Gastrocnemius medialis (tissue), 4 donors: ENCODE results near the gene CRTC3. TPM values are rescaled to one million over a fixed set of nuclear protein-coding genes. Genes with fewer than 3 reads are reported as not detected.

Source experiments
- ATAC-seq, 2 donors: fragments of 150-250 bp; one replicate each; pipeline ENCODE4 v1.9.1; 2016
- DNase-seq, 2 donors: peaks; one replicate each; pipeline ENCODE4 v3.0.0-alpha.2; 2019
- H3K27ac ChIP-seq, 4 donors: fragments of 200-600 bp; sonication (generic); 1 replicate in 1 of 4; 2 replicates in 3 of 4; pipeline ENCODE4 v1.5.1; 2016 to 2018; ENCODE audit warnings: mild to moderate bottlenecking in 2 of 4, moderate library complexity in 1 of 4
- H3K27me3 ChIP-seq, 3 donors: fragments of 200-600 bp; sonication (generic) in 2 of 3; 1 replicate in 1 of 3; 2 replicates in 2 of 3; pipeline versions ENCODE4 v1.5.1 to v1.6.0; 2016 to 2019; ENCODE audit warnings: mild to moderate bottlenecking in 1 of 3, moderate library complexity in 1 of 3
- H3K36me3 ChIP-seq, 2 donors: fragments of 200-600 bp; sonication (generic) in 1 of 2; one replicate each; pipeline ENCODE4 v1.5.1; 2017 to 2018
- H3K4me1 ChIP-seq, 2 donors: fragments of 200-600 bp; sonication (generic) in 1 of 2; one replicate each; pipeline ENCODE4 v1.5.1; 2016 to 2017; ENCODE audit warnings: mild to moderate bottlenecking in 2 of 2
- H3K4me3 ChIP-seq, 4 donors: fragments of 200-600 bp; sonication (generic) in 3 of 4; 1 replicate in 1 of 4; 2 replicates in 3 of 4; pipeline ENCODE4 v1.5.1; 2016 to 2019; ENCODE audit warnings: mild to moderate bottlenecking in 2 of 4
- H3K9me3 ChIP-seq, 3 donors: fragments of 200-600 bp; sonication (generic) in 2 of 3; 1 replicate in 1 of 3; 2 replicates in 2 of 3; pipeline ENCODE4 v1.5.1; 2016 to 2019
- CTCF ChIP-seq, 5 experiments: fragments of 450-650 bp in 3 of 5; fragments of 200-600 bp in 2 of 5; sonication (generic) in 2 of 5; IDR thresholded peaks in 4 of 5; conservative IDR thresholded peaks in 1 of 5; 1 replicate in 4 of 5; 2 replicates in 1 of 5; pipeline ENCODE4 v1.5.1; 2016 to 2019; ENCODE audit warnings: antibody characterized with exemption in 5 of 5, mild to moderate bottlenecking in 3 of 5, moderate library complexity in 3 of 5
- POLR2A ChIP-seq, 2 donors: fragments of 450-650 bp; IDR thresholded peaks; one replicate each; pipeline ENCODE4 v1.6.1; 2017; ENCODE audit warnings: antibody characterized with exemption in 2 of 2, mild to moderate bottlenecking in 2 of 2, moderate library complexity in 2 of 2
- in situ Hi-C, 4 donors: fragments of 200-750 bp; cut with MboI; loops; one replicate each; pipeline versions ENCODE4 v1.15.0 to v1.8.0; 2017; ENCODE audit warnings: low sequenced_read_pairs in 4 of 4
- intact Hi-C: fragments of 100-400 bp; cut with DNase I; formaldehyde crosslinking; loops from one replicate; pipeline ENCODE4 v1.15.1; 2023; ENCODE audit warnings: low total_unique reads
- total RNA-seq, 4 donors: library from RNA; depleted of rRNA; stranded (reverse); fragments of >200 nt; gene quantifications; one replicate each; pipeline versions ENCODE4 v1.1.0 to v1.2.3, GENCODE V29; 2016

CRTC3 gene
- total RNA-seq, 4 donors from 2014 or later: 20.7 to 41.4 (median 30.5) TPM

- Histone ChIP-seq H3K27ac (no peak overlapping the region), H3K4me3 (no peak overlapping the region), H3K27me3 (no peaks in the 10 kb centered on the region), H3K36me3 (peaks cover 0 to 54% of the 10 kb centered on the region in 2 donors), H3K9me3 (no peaks in the 10 kb centered on the region), H3K4me1 (no peaks in the 10 kb centered on the region)
- TF ChIP-seq POLR2A (IDR thresholded peaks at IDR 0.05): no peak
- TF ChIP-seq CTCF (IDR thresholded peaks at IDR 0.05 in 4 of 5, conservative IDR thresholded peaks at IDR 0.05 in 1 of 5): no peak
- in situ Hi-C loops (loop anchor here in 2 of 4 donors (10.0 kb wide), 2 partner anchors 52 to 252 kb away; no protein-coding TSS in a partner anchor), intact Hi-C loops (no loop called here)
- DNase-seq (no peak), ATAC-seq (no peak)
These were observed 113.0 kb downstream of the CRTC3 start for GRCh38 chr15:90642464-90643300.

- ATAC-seq (no peak), DNase-seq (no peak)
- H3K4me3 ChIP-seq: no peak overlapping the region
- no peak for TF ChIP-seq POLR2A (IDR thresholded peaks at IDR 0.05)
- no peak for TF ChIP-seq CTCF (IDR thresholded peaks at IDR 0.05 in 4 of 5, conservative IDR thresholded peaks at IDR 0.05 in 1 of 5)
- intact Hi-C loops: no loop called here
- H3K27me3 ChIP-seq: no peaks in the 10 kb centered on the region
- peaks cover 0 to 54% of the 10 kb centered on the region in 2 donors for H3K36me3 ChIP-seq
- H3K27ac ChIP-seq: no peak overlapping the region
- H3K4me1 ChIP-seq: peaks cover 2% of the 10 kb centered on the region in 2 donors
- in situ Hi-C loops: loop anchor here in 2 of 4 donors (10.0 kb wide), 2 partner anchors 52 to 252 kb away; no protein-coding TSS in a partner anchor
- no peaks in the 10 kb centered on the region for H3K9me3 ChIP-seq
These were observed 113.5 kb downstream of the CRTC3 start for GRCh38 chr15:90643301-90643632.

GRCh38 chr15:90644526-90644925 is 114.8 kb downstream of the CRTC3 start:
- Histone ChIP-seq H3K4me1 (peaks cover 3 to 4% of the 10 kb centered on the region in 2 donors), H3K36me3 (peaks cover 0 to 42% of the 10 kb centered on the region in 2 donors), H3K9me3 (no peaks in the 10 kb centered on the region), H3K27me3 (no peaks in the 10 kb centered on the region), H3K27ac (no peak overlapping the region), H3K4me3 (no peak overlapping the region)
- TF ChIP-seq CTCF (IDR thresholded peaks at IDR 0.05 in 4 of 5, conservative IDR thresholded peaks at IDR 0.05 in 1 of 5): no peak
- TF ChIP-seq POLR2A (IDR thresholded peaks at IDR 0.05): no peak
- no peak for ATAC-seq
- intact Hi-C loops: no loop called here
- in situ Hi-C loops: loop anchor here in 2 of 4 donors (10.0 kb wide), 2 partner anchors 50 to 250 kb away; no protein-coding TSS in a partner anchor
- no peak for DNase-seq

GRCh38 chr15:90644952-90645725 is 115.4 kb downstream of the CRTC3 start:
- H3K27ac ChIP-seq: no peak overlapping the region
- H3K4me3 ChIP-seq: no peak overlapping the region
- DNase-seq (peak in 1 of 2 donors; percentile 8), ATAC-seq (no peak)
- in situ Hi-C loops (loop anchor here (5.0 to 10.0 kb wide), 5 partner anchors 47 to 250 kb away; no protein-coding TSS in a partner anchor), intact Hi-C loops (no loop called here)
- H3K36me3 ChIP-seq: peaks cover 0 to 35% of the 10 kb centered on the region in 2 donors
- H3K9me3 ChIP-seq: no peaks in the 10 kb centered on the region
- peaks cover 3 to 4% of the 10 kb centered on the region in 2 donors for H3K4me1 ChIP-seq
- TF ChIP-seq CTCF (IDR thresholded peaks at IDR 0.05 in 4 of 5, conservative IDR thresholded peaks at IDR 0.05 in 1 of 5) (no peak), POLR2A (IDR thresholded peaks at IDR 0.05) (no peak)
- H3K27me3 ChIP-seq: no peaks in the 10 kb centered on the region
